ENCODE results near the gene ZNF431.

DNA sequence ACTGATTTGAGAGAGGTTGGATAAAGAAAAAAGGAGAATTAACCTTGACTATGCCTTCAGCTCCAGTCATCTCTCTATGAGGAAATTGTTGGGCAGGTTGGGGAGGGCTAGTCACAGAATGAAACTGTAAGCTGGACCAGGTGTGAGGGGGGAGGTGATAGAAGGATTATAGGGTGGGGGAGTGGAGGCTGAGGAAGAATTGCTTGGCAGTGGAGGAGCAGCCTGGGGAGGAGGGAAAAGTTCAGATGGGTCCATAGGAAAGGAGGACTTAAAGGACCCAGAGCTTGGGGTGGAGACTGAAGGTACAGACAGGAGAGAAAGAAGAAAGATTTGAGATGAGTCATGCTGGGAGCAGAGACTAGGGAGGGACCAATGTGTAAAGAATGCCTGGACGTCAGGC lies 8.2 kb upstream of the ZNF431 start:
- TF ChIP-seq, protein P1, sequence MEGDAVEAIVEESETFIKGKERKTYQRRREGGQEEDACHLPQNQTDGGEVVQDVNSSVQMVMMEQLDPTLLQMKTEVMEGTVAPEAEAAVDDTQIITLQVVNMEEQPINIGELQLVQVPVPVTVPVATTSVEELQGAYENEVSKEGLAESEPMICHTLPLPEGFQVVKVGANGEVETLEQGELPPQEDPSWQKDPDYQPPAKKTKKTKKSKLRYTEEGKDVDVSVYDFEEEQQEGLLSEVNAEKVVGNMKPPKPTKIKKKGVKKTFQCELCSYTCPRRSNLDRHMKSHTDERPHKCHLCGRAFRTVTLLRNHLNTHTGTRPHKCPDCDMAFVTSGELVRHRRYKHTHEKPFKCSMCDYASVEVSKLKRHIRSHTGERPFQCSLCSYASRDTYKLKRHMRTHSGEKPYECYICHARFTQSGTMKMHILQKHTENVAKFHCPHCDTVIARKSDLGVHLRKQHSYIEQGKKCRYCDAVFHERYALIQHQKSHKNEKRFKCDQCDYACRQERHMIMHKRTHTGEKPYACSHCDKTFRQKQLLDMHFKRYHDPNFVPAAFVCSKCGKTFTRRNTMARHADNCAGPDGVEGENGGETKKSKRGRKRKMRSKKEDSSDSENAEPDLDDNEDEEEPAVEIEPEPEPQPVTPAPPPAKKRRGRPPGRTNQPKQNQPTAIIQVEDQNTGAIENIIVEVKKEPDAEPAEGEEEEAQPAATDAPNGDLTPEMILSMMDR (IDR thresholded peaks at IDR 0.05) = no peak
- no peak for TF ChIP-seq POLR2A (IDR thresholded peaks at IDR 0.05)
